A549 (cell line): ENCODE data around the gene KIF26A. TPM values are rescaled to one million over a fixed set of nuclear protein-coding genes. Genes with fewer than 3 reads are reported as not detected.

Experiments
- ATAC-seq, 2 experiments: fragments of 200-7000 bp in 1 of 2; fragments of >200 bp in 1 of 2; cut with Nextera tagmentation in 1 of 2; cut with Tn5 transposase in 1 of 2; 3 replicates each; pipeline versions ENCODE4 v1.8.0 to v1.9.1; 2018 to 2020; ENCODE audit warnings: mild to moderate bottlenecking in 1 of 2, moderate library complexity in 1 of 2
- CTCF ChIA-PET: fragments of 300-600 bp; sonication (Branson Sonifier 250); formaldehyde crosslinking; extraction: SDS; loops from one replicate; lab custom pipeline; 2021; ENCODE audit warnings: antibody characterized with exemption, inconsistent platforms; lab: Yijun Ruan, JAX
- POLR2A ChIA-PET: fragments of 350-600 bp; formaldehyde crosslinking; extraction: SDS; loops from one replicate; lab custom pipeline; 2021; ENCODE audit warnings: antibody characterized with exemption, inconsistent platforms; lab: Yijun Ruan, JAX
- DNase-seq, 2 experiments: peaks; one replicate each; pipeline versions ENCODE4 v3.0.0 to v3.0.0-alpha.2; 2011 to 2016; ENCODE audit warnings: low read depth in 1 of 2, low spot score in 1 of 2
- FAIRE-seq: peaks from 2 replicates; lab custom pipeline; 2011; peaks lifted over from hg19 to GRCh38; lab: Jason Lieb, UNC
- H3K27ac ChIP-seq, 2 experiments: fragments of >200 bp; sonication (Bioruptor Twin); formaldehyde crosslinking; 3 replicates each; pipeline ENCODE4 v1.5.1; 2016 to 2017
- H3K4me1 ChIP-seq: fragments of >200 bp; sonication (Bioruptor Twin); formaldehyde crosslinking; 3 replicates; pipeline ENCODE4 v1.6.1; 2016
- H3K4me2 ChIP-seq: fragments of >200 bp; sonication (Bioruptor Twin); formaldehyde crosslinking; 3 replicates; pipeline ENCODE4 v1.6.1; 2016
- H3K4me3 ChIP-seq: fragments of >200 bp; sonication (Bioruptor Twin); formaldehyde crosslinking; 3 replicates; pipeline ENCODE4 v1.5.1; 2016
- H3K9me3 ChIP-seq: fragments of >200 bp; sonication (Bioruptor Twin); formaldehyde crosslinking; 3 replicates; pipeline ENCODE4 v1.6.1; 2016
- CEBPB ChIP-seq, 2 experiments: fragments of >200 bp in 1 of 2; sonication (Bioruptor Twin) in 1 of 2; formaldehyde crosslinking in 1 of 2; IDR thresholded peaks; 2 replicates each; pipeline ENCODE4 v1.6.1; 2012 to 2016
- CTCF ChIP-seq: fragments of >200 bp; sonication (Bioruptor Twin); formaldehyde crosslinking; IDR thresholded peaks from 3 replicates; pipeline ENCODE4 v1.5.1; 2016
- EHMT2 ChIP-seq: fragments of 200-600 bp; sonication (generic); IDR thresholded peaks from 2 replicates; pipeline ENCODE4 v1.6.1; 2016; ENCODE audit warnings: antibody characterized with exemption, low read depth, mild to moderate bottlenecking, moderate library complexity
- ELK1 ChIP-seq: fragments of 150-350 bp; IDR thresholded peaks from 2 replicates; pipeline ENCODE4 v1.6.1; 2014; ENCODE audit warnings: low read depth, mild to moderate bottlenecking, low read length
- FOSB ChIP-seq: fragments of 250-450 bp; sonication (Bioruptor Pico); IDR thresholded peaks from 2 replicates; pipeline ENCODE4 v1.5.0; 2020; ENCODE audit warnings: mild to moderate bottlenecking, moderate library complexity
- FOSL2 ChIP-seq, 2 experiments: fragments of 450-650 bp in 1 of 2; fragments of >200 bp in 1 of 2; sonication (Bioruptor Twin) in 1 of 2; formaldehyde crosslinking; IDR thresholded peaks; 2 replicates each; pipeline versions ENCODE4 v1.5.0 to v1.6.1; 2016 to 2020; ENCODE audit warnings: mild to moderate bottlenecking in 1 of 2, moderate library complexity in 1 of 2
- GATA3 ChIP-seq: IDR thresholded peaks from 2 replicates; pipeline ENCODE4 v1.6.1; 2012; ENCODE audit warnings: borderline replicate concordance
- HES2 ChIP-seq: fragments of >200 bp; sonication (Bioruptor Twin); formaldehyde crosslinking; IDR thresholded peaks from 2 replicates; pipeline ENCODE4 v1.6.1; 2016
- HEYL ChIP-seq: fragments of 250-450 bp; sonication (Bioruptor Pico); IDR thresholded peaks from 2 replicates; pipeline ENCODE4 v1.8.0; 2021; ENCODE audit warnings: mild to moderate bottlenecking, moderate library complexity
- HOXA7 ChIP-seq: fragments of 250-450 bp; sonication (Bioruptor Pico); IDR thresholded peaks from 2 replicates; pipeline ENCODE4 v1.5.0; 2020; ENCODE audit warnings: mild to moderate bottlenecking, moderate library complexity
- KDM1A ChIP-seq: fragments of 200-600 bp; sonication (generic); IDR thresholded peaks from 2 replicates; pipeline ENCODE4 v1.6.1; 2016; ENCODE audit warnings: low read depth, mild to moderate bottlenecking
- MAX ChIP-seq: IDR thresholded peaks from 2 replicates; pipeline ENCODE4 v1.6.1; 2012
- POLR2A ChIP-seq: IDR thresholded peaks from 2 replicates; pipeline ENCODE4 v1.6.1; 2012; ENCODE audit warnings: mild to moderate bottlenecking, low read length
- RAD21 ChIP-seq, 2 experiments: fragments of >200 bp in 1 of 2; sonication (Bioruptor Twin) in 1 of 2; formaldehyde crosslinking in 1 of 2; IDR thresholded peaks in 1 of 2; conservative IDR thresholded peaks in 1 of 2; 2 replicates in 1 of 2; 3 replicates in 1 of 2; pipeline ENCODE4 v1.6.1; 2012 to 2018; ENCODE audit warnings: inconsistent platforms in 1 of 2
- SMC3 ChIP-seq: fragments of >200 bp; sonication (Bioruptor Twin); formaldehyde crosslinking; IDR thresholded peaks from 3 replicates; pipeline ENCODE4 v1.6.1; 2018; ENCODE audit warnings: inconsistent platforms
- TFCP2L1 ChIP-seq: fragments of 250-450 bp; sonication (Bioruptor Pico); IDR thresholded peaks from 2 replicates; pipeline ENCODE4 v1.5.0; 2021; ENCODE audit warnings: mild to moderate bottlenecking
- USF2 ChIP-seq: fragments of 450-650 bp; IDR thresholded peaks from 2 replicates; pipeline ENCODE4 v1.6.1; 2014; ENCODE audit warnings: antibody characterized with exemption
- ZFP36 ChIP-seq: fragments of 450-650 bp; IDR thresholded peaks from 2 replicates; pipeline ENCODE4 v1.6.1; 2014; ENCODE audit warnings: borderline replicate concordance; ENCODE audit not compliant: partially characterized antibody
- ZNF302 ChIP-seq: fragments of 250-450 bp; sonication (Bioruptor Pico); IDR thresholded peaks from 2 replicates; pipeline ENCODE4 v1.9.0; 2021; ENCODE audit warnings: inconsistent platforms, mild to moderate bottlenecking, moderate library complexity
- WGBS: methylation state at CpG from one replicate; pipeline ENCODE4 v1.1.6; 2017; ENCODE audit errors: missing lambda C conversion rate; 5-methylcytosine and 5-hydroxymethylcytosine counted together
- polyA plus RNA-seq, 4 experiments: library from polyadenylated mRNA; depleted of rRNA in 3 of 4; stranded (reverse); fragments of >200 nt; fragmentation: RNase III in 1 of 4; extraction: RNeasy Plus Mini Kit Qiagen cat#74134 plus additional on column Dnase treatment in 1 of 4; gene quantifications; 2 replicates in 3 of 4; 3 replicates in 1 of 4; pipeline ENCODE4 v1.2.3, GENCODE V29; 2011 to 2017

The KIF26A gene
- polyA plus RNA-seq, 2 of the 4 experiments (the other 2 are of a cell fraction), result 0.28 to 2.3 TPM

GRCh38 chr14:104128981-104129380 lies 9.4 kb upstream of the KIF26A start (continued):
- TF ChIP-seq MAX, result no peak

GRCh38 chr14:104129556-104129955 lies 8.8 kb upstream of the KIF26A start:
- POLR2A ChIA-PET, result no interaction called here
- FAIRE-seq (no peak), DNase-seq (no peak), ATAC-seq (no peak)
- Histone ChIP-seq H3K4me2 (no peak overlapping the region), H3K4me1 (no peaks in the 10 kb centered on the region), H3K4me3 (no peak overlapping the region), H3K27ac (no peak overlapping the region), H3K9me3 (peaks cover 53% of the 10 kb centered on the region)
- CTCF ChIA-PET, result interaction anchor here (1.0 to 5.0 kb wide), 4 partner anchors 8 to 52 kb away, joined by 3 to 25 read pairs (median 14); no protein-coding TSS in a partner anchor
- TF ChIP-seq USF2 (no peak), HOXA7 (no peak), EHMT2 (no peak), MAX (no peak), HEYL (CRISPR knock-in tag) (no peak)
- 67% methylated on average over 1 of the region's 1 CpG for WGBS

GRCh38 chr14:104130974-104131651 lies 7.3 kb upstream of the KIF26A start:
- FAIRE-seq (no peak), ATAC-seq (peak in 1 of 2 experiments; percentile 58; a peak in 3 of 6 replicates), DNase-seq (peak; percentile 55 to 65)
- POLR2A ChIA-PET, result no interaction called here
- Histone ChIP-seq H3K4me3 (no peak overlapping the region), H3K4me2 (no peak overlapping the region), H3K9me3 (peaks cover 39% of the 10 kb centered on the region), H3K27ac (no peak overlapping the region), H3K4me1 (peaks cover 9% of the 10 kb centered on the region; the same call in 2 of the 3 replicates)
- TF ChIP-seq CTCF, result peak; percentile 63
- TF ChIP-seq SMC3, result peak; percentile 56
- no peak for TF ChIP-seq POLR2A
- no peak for TF ChIP-seq TFCP2L1 (CRISPR knock-in tag)
- no peak for TF ChIP-seq EHMT2
- TF ChIP-seq KDM1A, result no peak
- TF ChIP-seq RAD21 (conservative IDR thresholded peaks at IDR 0.05 in 1 of 2, IDR thresholded peaks at IDR 0.05 in 1 of 2), result peak; percentile 68 to 85
- TF ChIP-seq GATA3, result no peak
- no peak for TF ChIP-seq CEBPB (IDR thresholded peaks at IDR 0.05)
- no peak for TF ChIP-seq ZNF302 (CRISPR knock-in tag)
- TF ChIP-seq FOSL2 (IDR thresholded peaks at IDR 0.05), result no peak
- TF ChIP-seq FOSL2 (CRISPR knock-in tag; IDR thresholded peaks at IDR 0.05), result no peak
- TF ChIP-seq ELK1, result no peak
- TF ChIP-seq HES2, result no peak
- no peak for TF ChIP-seq FOSB (CRISPR knock-in tag)
- no peak for TF ChIP-seq ZFP36
- CTCF ChIA-PET, result interaction anchor here (0.8 to 3.9 kb wide), 9 partner anchors 9 to 433 kb away, joined by 3 to 25 read pairs (median 4); no protein-coding TSS in a partner anchor
- 15% methylated on average over 5 of the region's 11 CpGs for WGBS
